ENCODE results near the gene PSMD7.

PSMD7 gene

DNA sequence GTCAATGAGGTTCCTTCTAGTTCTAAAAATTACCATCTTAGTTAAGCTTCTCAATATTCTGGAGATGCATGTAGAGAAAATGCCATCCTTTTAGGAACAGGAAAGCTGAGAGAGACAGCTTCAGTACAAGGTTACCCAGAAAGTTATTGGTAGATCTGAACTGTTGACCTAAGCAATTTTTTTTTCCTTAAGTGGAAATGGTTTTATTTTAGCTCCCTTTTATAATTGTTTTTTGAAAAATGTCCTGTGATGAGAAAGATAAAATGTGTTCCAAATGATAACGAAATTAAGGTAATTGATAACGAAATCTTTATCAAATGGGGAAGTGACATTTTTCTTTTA, 8.2 kb downstream of the PSMD7 start:
- peaks cover 76 to 87% (median 76%) of the 10 kb centered on the region in 3 donors for H3K36me3 ChIP-seq
- intact Hi-C loops (cut with DNase I; ENCODE audit: low total_unique reads): no loop called here
- H3K27ac ChIP-seq: no peak overlapping the region
- H3K4me1 ChIP-seq: peaks cover 0 to under 1% (median 0%) of the 10 kb centered on the region in 4 donors
- TF ChIP-seq, protein P1, sequence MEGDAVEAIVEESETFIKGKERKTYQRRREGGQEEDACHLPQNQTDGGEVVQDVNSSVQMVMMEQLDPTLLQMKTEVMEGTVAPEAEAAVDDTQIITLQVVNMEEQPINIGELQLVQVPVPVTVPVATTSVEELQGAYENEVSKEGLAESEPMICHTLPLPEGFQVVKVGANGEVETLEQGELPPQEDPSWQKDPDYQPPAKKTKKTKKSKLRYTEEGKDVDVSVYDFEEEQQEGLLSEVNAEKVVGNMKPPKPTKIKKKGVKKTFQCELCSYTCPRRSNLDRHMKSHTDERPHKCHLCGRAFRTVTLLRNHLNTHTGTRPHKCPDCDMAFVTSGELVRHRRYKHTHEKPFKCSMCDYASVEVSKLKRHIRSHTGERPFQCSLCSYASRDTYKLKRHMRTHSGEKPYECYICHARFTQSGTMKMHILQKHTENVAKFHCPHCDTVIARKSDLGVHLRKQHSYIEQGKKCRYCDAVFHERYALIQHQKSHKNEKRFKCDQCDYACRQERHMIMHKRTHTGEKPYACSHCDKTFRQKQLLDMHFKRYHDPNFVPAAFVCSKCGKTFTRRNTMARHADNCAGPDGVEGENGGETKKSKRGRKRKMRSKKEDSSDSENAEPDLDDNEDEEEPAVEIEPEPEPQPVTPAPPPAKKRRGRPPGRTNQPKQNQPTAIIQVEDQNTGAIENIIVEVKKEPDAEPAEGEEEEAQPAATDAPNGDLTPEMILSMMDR (IDR thresholded peaks at IDR 0.05): no peak
- no peak for DNase-seq
- H3K9me3 ChIP-seq: no peaks in the 10 kb centered on the region
- H3K4me3 ChIP-seq: no peak overlapping the region
- no peaks in the 10 kb centered on the region for H3K27me3 ChIP-seq

DNA sequence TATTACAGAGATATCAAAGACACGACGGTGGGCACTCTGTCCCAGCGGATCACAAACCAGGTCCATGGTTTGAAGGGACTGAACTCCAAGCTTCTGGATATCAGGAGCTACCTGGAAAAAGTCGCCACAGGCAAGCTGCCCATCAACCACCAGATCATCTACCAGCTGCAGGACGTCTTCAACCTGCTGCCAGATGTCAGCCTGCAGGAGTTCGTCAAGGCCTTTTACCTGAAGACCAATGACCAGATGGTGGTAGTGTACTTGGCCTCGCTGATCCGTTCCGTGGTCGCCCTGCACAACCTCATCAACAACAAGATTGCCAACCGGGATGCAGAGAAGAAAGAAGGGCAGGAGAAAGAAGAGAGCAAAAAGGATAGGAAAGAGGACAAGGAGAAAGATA, 8.7 kb downstream of the PSMD7 start:
- DNase-seq: no peak
- intact Hi-C loops (cut with DNase I; ENCODE audit: low total_unique reads): no loop called here
- no peaks in the 10 kb centered on the region for H3K27me3 ChIP-seq
- TF ChIP-seq, protein P1 (IDR thresholded peaks at IDR 0.05): no peak
- H3K27ac ChIP-seq: no peak overlapping the region
- H3K9me3 ChIP-seq: no peaks in the 10 kb centered on the region
- H3K36me3 ChIP-seq: peaks cover 71 to 82% (median 72%) of the 10 kb centered on the region in 3 donors
- H3K4me1 ChIP-seq: no peaks in the 10 kb centered on the region
- no peak overlapping the region for H3K4me3 ChIP-seq

DNA sequence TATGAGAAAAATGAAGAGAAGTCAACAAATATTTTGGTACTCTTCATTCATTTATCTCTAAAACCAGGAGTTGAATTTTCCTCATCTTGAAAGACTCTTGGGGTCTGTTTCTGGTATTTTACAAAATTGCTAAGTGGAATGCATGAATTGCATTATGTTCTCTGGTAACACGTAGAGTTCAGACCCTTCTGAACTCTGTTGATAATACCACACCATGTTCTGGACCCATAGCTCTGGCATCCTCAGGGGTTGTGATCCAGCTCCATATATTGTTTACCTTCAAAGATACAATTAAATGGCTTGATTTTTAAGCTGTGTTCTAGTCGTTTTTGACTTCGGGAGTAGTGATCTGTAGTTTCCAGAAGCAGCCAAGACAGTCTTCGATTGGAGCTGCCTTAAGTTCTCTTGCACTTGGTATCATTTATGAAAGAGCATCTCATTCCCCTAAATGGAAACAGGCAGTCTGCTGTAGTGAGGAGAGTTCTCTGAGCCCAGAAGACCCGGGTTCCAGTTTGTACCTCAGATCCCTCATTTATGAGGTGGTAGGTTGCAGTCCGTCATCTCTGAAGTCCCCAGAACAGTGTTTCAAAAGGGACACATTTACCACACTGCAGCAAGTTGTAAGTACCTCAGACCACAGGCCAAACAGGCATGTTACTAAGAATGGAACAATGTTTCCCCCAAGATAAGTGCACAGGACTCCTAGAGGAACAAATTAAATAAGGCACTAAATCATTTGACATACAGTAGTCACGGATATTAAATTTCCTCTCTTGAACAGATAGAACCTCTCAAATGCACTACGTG, 9.6 kb downstream of the PSMD7 start:
- no peaks in the 10 kb centered on the region for H3K4me1 ChIP-seq
- intact Hi-C loops (cut with DNase I; ENCODE audit: low total_unique reads): no loop called here
- H3K27ac ChIP-seq: no peak overlapping the region
- H3K27me3 ChIP-seq: no peaks in the 10 kb centered on the region
- TF ChIP-seq, protein P1 (IDR thresholded peaks at IDR 0.05): no peak
- no peak for DNase-seq
- H3K4me3 ChIP-seq: no peak overlapping the region
- H3K9me3 ChIP-seq: no peaks in the 10 kb centered on the region
- peaks cover 62 to 73% (median 63%) of the 10 kb centered on the region in 3 donors for H3K36me3 ChIP-seq

DNA sequence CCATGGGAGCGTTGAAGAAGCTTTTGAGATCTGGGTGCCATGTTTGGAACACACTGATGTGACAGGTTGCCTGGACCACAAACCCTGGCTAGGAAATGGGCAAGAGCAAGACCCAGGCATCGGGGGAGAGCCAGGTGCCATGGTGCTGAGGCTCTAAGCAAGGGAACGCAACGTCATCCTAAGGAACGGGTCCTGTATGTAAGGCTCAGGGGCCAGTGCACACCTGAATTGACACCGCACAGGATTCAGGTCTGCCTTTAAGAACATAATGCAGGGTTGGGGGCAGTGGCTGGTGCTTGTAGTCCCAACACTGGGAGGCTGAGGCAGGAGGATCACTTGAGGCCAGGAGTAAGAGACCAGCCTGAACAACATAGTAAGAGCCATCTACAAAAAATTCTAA, 10.8 kb downstream of the PSMD7 start:
- Histone ChIP-seq H3K4me1 (no peaks in the 10 kb centered on the region), H3K9me3 (no peaks in the 10 kb centered on the region), H3K27me3 (no peaks in the 10 kb centered on the region), H3K27ac (no peak overlapping the region), H3K36me3 (peaks cover 50 to 61% (median 51%) of the 10 kb centered on the region in 3 donors), H3K4me3 (no peak overlapping the region)
- no peak for DNase-seq
- TF ChIP-seq, protein P1 (IDR thresholded peaks at IDR 0.05): no peak
- intact Hi-C loops (cut with DNase I; ENCODE audit: low total_unique reads): no loop called here

DNA sequence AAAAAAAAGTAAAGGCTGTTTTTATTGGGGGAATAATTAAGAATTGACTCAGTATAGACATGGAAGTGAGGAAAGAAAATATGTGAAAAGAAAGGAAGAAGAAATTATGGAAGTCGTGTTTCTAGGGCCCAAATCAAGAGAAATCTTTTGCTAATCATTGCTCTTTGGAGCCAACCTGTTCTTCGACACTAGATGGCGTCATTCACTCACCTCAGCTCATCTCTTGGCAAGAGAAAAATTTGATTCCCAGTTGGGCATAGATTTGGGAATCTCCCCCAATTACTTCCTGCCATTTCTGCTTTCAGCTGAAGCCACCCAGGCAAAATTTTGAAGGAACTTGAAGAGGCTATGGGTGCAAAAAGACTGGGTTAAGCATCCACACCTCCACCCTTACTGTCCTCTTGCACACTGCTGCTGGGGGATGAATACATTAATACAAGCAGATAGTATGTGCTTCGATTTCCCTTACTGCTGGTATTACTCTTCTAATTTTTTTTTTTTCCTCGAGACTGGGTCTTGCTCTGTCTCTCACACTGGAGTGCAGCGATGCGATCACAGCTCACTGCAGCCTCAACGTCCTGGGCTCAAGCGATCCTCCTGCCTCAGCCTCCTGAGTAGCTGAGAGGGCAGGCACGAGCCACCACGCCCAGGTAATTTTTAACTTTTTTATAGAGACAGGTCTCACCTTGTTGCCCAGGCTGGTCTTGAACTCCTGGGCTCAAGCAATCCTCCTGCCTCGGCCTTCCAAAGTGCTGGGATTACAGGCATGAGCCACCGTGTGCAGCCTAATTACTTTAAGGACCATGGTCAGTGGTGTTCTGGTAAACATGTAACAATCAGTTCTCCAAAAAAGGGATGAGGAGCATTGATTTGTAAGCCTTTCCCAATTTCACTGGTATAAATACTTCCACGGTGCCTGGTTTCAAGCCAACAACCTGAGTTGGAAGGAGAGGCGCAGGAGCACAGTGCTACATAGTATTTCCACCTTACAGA, 13.5 kb downstream of the PSMD7 start:
- H3K27ac ChIP-seq: no peak overlapping the region
- H3K36me3 ChIP-seq: peaks cover 24 to 40% (median 24%) of the 10 kb centered on the region in 3 donors
- no peak overlapping the region for H3K4me3 ChIP-seq
- H3K4me1 ChIP-seq: no peaks in the 10 kb centered on the region
- TF ChIP-seq, protein P1 (IDR thresholded peaks at IDR 0.05): peak; percentile 45 to 59
- H3K9me3 ChIP-seq: no peaks in the 10 kb centered on the region
- H3K27me3 ChIP-seq: no peaks in the 10 kb centered on the region
- no peak for DNase-seq
- intact Hi-C loops (cut with DNase I; ENCODE audit: low total_unique reads): loop anchor here (10.0 kb wide), 1 partner anchor 125 kb away; no protein-coding TSS in a partner anchor

Data from tibial artery (tissue), 4 donors.